ENCODE measurements around the gene CTSF.
"Not testable (repeated sequence)": the region's sequence is repeated elsewhere in the genome, so short reads cannot be mapped to it uniquely, and the experiment has no call there.

Gene CTSF

DNA sequence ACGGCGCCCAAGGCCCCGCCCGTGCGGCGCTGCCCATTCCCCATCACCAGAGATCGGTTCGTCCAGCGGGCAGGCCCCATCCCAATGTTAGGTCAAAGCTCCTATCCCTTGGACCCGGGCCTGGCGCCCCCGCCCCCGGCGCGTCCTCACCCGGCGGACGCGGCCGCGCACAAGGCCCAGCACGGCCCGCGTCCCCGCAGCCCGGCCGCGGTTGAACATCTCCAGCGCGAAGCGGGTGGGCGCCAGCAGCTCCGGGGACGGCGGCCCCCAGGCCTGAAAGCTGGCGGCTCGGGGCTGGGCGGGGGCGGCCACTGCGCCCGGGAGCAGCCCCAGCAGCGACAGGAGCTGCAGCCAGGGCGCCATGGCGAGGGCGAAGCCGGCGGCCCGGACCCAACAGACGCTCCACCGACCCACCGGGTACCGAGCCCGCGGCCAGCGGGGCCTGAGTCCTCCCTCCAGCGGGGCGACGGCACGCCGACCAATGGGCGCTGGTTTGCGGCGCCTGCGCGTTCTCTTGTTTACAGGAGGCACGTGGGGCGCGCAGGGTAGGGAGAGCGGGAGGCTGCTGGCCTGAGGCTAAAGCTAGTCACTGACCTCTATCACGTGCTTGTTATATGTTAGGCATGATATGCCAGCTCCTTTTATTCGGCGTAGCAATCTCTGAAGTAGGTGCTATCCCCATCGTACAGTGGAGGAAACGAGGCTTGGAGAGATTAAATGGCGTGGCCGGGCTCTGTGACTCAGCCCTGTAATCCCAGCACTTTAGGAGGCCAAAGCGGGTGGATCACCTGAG is at the start of gene CTSF:
CTSF (minus strand) TSS at position 483 of the 793 bp plus-strand sequence; CDS start at position 363, 120 bp downstream.
- peak; percentile 69 for DNase-seq (ENCODE audit: low spot score)

- peak; percentile 43 for DNase-seq (ENCODE audit: low spot score)
These were observed 48.9 kb upstream of the CTSF start for GRCh38 chr11:66617155-66617834.

- DNase-seq (ENCODE audit: low spot score): peak; percentile 99
These were observed 48.2 kb upstream of the CTSF start, which contains the start of gene RBM14 for GRCh38 chr11:66616379-66617154. Gene RBM14 (plus strand): TSS chr11:66616630. CDS start chr11:66616721, 91 bp downstream.

DNA sequence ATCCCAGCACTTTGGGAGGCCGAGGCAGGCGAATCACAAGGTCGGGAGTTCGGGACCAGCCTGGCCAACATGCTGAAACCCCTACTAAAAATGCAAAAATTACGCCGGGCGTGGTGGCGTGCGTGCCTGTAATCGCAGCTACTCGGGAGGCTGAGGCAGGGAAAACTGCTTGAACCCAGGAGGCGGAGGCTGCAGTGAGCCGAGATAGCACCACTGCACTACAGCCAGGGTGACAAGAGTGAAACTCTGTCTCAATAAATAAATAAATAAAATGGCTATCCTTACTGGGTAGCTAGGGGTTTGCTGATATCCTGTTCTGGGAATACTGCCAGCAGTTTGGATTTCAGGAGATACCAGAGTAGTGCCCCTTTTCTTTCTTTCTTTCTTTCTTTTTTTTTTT is 45.7 kb upstream of the CTSF start:
- no peak for DNase-seq (ENCODE audit: low spot score)

DNA sequence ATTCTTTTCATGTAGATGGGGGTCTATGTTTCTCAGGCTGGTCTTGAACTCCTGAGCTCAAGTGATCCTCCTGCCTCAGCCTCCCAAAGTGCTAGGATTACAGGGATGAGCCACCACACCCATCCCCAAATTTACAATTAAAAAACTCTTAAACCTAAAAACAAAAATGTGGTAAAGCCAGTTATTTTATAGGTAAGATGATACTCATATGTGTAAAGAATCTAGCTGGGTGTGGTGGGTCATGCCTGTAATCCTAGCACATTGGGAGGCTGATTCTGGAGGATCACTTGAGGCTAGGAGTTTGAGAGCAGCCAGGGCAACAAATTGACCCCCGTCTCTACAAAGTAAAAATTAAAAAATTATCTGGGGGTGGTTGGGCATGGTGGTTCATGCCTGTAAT is 44.1 kb upstream of the CTSF start:
- no peak for DNase-seq (ENCODE audit: low spot score)

GRCh38 chr11:66609721-66610617 is 41.6 kb upstream of the CTSF start:
- DNase-seq (ENCODE audit: low spot score): no peak

- DNase-seq (ENCODE audit: low spot score): no peak
These were observed 38.9 kb upstream of the CTSF start for GRCh38 chr11:66607126-66607834.

GRCh38 chr11:66606608-66607007 is 38.2 kb upstream of the CTSF start:
- not testable (repeated sequence) for DNase-seq (ENCODE audit: low spot score)

DNA sequence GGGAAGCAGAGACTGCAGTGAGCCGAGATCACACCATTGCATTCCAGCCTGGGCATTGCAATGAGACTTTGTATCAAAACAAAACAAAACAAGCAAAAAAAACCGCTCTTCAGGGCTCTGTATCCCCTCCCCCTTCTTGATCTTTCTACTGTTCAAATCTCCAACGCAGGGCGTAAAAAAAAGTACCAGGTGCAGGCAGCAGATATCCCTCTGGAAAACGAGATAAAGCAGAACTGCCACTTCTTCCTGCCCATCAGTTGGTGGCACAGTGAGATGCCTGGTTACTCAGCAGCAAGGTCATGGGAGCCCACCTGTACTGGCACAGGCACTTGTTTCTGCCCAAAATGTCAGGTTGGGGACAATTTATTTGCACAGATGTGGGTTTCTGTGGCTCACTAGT is 35.7 kb upstream of the CTSF start:
- no peak for DNase-seq (ENCODE audit: low spot score)

- no peak for DNase-seq (ENCODE audit: low spot score)
These were observed 34.7 kb upstream of the CTSF start for GRCh38 chr11:66603072-66603471.

- no peak for DNase-seq (ENCODE audit: low spot score)
These were observed 32.3 kb upstream of the CTSF start for GRCh38 chr11:66600631-66601233.

GRCh38 chr11:66600219-66600618 is 31.8 kb upstream of the CTSF start:
- no peak for DNase-seq (ENCODE audit: low spot score)

DNA sequence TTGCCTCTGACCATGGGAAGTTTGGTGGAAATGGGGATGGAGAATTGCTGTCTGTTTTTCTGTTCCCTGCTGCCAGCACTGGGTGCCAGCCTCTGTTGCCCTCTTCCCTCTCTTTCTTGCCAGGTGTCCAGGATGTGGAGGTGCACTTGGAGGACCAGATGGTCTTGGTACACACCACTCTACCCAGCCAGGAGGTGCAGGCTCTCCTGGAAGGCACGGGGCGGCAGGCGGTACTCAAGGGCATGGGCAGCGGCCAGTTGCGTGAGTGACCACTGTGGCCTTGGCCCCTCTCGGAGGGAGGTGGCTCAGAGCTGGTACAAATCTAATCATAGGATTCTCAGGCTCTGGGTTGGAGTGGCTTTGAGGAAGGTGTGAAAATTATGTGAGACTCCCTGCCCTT is 30.6 kb upstream of the CTSF start:
- no peak for DNase-seq (ENCODE audit: low spot score)

DNA sequence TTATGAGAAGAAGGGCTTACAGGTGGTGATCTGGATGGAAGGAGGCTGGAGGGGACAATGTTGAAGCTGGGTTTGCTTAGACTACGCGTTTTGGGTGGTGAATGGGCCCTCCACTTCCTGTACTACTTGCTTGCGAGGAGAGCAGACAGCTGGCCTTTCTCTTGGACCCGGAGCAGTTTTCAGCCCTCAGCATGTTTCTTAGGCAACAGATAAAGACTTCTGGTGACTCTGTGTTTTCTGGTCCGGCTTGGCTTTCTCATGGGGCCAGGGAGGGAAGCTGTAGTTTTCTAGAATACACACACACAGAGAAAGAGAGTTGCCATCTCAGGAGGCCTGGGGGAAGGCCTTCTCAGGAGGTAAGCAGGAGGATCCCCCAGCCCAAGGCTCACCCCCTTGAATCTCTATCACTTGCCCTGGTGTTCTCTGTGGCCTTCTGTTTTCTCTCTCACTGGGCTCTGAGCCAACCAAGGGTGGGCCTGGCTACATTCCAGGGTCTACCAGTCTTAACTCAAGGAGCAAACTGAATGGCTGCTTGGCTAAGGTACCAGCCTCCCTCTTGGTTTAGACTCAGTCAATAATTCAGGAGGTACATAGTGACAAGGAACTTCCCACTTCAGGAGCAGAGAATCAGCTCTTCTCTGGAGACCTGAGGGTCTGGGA is 27.0 kb upstream of the CTSF start:
- no peak for DNase-seq (ENCODE audit: low spot score)

DNA sequence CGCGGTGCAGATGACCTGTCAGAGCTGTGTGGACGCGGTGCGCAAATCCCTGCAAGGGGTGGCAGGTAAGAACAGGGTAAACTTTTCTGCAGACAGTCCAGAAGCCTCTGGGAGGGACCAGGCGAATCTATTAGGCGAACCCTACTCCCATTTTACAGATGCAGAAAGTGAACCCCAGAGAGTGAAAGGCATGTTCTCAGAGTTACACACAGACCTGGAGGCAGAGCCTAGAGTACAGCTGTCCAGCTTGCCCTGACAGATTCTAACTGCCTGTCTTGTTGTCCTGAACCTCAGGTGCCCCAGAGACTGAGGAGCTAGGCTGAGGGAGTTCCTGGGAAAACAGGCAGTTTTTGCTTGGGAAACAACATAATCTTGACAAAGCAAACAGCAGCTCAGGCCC is 25.2 kb upstream of the CTSF start:
- no peak for DNase-seq (ENCODE audit: low spot score)

DNA sequence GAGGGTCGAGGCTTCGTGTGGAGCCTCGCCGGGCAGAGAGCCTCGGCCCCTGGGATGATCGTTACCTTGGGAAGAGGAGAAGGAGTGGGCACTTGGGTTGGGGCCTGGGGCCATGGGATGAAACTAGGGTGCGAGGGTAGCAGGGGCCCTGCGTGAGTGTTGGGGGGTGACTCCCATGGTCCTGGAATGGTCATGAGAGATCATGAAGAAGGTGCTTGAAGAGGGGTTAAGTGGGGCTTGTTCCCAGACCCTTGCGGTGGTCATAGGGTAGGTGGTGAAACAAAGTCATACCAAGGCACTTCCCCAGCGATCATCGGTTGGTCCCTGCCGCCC is 24.9 kb upstream of the CTSF start:
- DNase-seq (ENCODE audit: low spot score): no peak

DNA sequence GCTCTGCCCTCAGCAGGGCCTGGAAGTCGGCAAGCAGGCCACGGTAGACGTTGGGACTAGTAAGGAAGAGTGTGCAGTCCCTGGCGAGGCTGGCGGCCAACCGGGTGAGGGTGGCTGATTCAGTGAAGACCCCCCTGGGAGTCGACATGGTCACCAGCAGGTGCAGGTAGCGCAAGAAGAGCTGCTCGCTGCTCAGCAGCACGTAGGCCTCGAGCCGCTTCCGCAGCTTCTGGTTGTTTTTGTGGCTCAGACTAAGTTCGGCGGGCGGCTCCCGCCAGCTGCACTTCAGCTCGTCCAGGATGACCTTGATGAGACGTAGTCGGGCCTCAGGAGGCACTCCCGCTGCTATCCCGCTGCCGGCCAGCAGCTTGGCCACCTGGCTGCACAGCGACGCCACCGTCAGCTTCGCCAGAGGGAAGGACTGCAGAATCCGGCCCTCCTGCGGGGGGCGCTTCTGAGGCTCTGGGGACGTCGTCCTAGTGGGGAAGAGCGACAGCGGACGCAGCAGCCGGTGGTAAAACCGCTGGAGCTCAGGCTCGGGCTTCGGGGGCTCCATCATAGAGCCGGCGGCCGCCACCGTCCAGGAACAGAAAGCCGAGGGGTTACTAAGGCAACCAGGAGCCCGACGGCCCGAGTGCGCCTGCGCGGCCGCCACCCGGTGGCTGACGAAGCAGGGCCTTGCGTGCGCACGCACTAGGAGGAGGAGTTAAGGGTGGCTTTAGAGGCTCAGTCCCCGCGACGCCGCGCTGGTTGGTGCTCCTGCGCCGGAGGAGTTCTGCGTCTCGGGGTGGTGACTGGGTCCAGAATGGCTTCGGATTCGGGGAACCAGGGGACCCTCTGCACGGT is 24.3 kb upstream of the CTSF start, which contains the start of the genes CCDC87 and CCS:
CCDC87 (minus strand) TSS at position 607 of the 846 bp plus-strand sequence; CDS start at position 559, 48 bp downstream.
CCS (plus strand) TSS at position 729 of the 846 bp plus-strand sequence; CDS start at position 806, 77 bp downstream.
- peak; percentile 99 for DNase-seq (ENCODE audit: low spot score)

DNA sequence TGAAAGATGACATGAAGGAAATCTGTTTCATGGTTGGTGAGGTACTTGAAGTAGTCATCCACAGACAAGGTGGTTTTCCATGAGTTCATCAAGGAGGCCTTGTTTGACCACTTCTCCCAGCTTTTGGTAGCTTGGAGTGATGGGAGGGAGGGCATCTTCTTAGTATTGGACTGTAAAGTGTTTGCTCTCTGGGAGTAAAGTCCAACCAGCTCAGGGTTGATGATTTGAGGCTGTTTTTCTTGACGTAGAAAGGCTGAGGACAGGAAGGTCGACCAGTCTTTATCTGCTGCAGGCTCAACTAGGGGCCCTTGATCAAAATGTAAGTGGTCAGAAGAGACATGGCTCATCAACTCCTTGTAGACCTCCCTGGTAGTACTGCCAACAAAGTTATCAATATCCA is 22.8 kb upstream of the CTSF start:
- DNase-seq (ENCODE audit: low spot score): no peak
